H1 (cell line): ENCODE measurements around the gene ZNF135. TPM values are rescaled to one million over a fixed set of nuclear protein-coding genes. Genes with fewer than 3 reads are reported as not detected.

Source experiments
- CTCF ChIA-PET: fragments of 300-600 bp; sonication (Branson Sonifier 250); formaldehyde crosslinking; loops from one replicate; lab custom pipeline; 2021; ENCODE audit not compliant: partially characterized antibody; lab: Charles Lee
- POLR2A ChIA-PET: fragments of 300-600 bp; sonication (Branson Sonifier 250); formaldehyde crosslinking; loops from one replicate; lab custom pipeline; 2021; ENCODE audit warnings: inconsistent platforms; ENCODE audit not compliant: partially characterized antibody; lab: Charles Lee
- DNase-seq, 2 experiments: peaks; one replicate each; pipeline versions ENCODE4 v3.0.0 to v3.0.0-alpha.2; 2010 to 2022; ENCODE audit warnings: low spot score in 2 of 2, low read depth in 1 of 2, mixed read lengths in 1 of 2
- FAIRE-seq: peaks from 2 replicates; lab custom pipeline; 2011; peaks lifted over from hg19 to GRCh38; lab: Jason Lieb, UNC
- H2AFZ ChIP-seq: 2 replicates; pipeline ENCODE4 v1.8.1; 2012; ENCODE audit warnings: low read length, inconsistent platforms
- H2AK5ac ChIP-seq: 2 replicates; pipeline ENCODE4 v1.6.1; 2013; ENCODE audit warnings: low read depth, low read length
- H2BK120ac ChIP-seq: replicated peaks from 2 replicates; pipeline ENCODE3; 2013; ENCODE audit warnings: low read depth, low read length, inconsistent platforms
- H2BK12ac ChIP-seq: 2 replicates; pipeline ENCODE4 v1.6.1; 2013; ENCODE audit warnings: low read depth, low read length
- H2BK15ac ChIP-seq: 2 replicates; pipeline ENCODE4 v1.6.1; 2013; ENCODE audit warnings: low read length
- H2BK20ac ChIP-seq: 2 replicates; pipeline ENCODE4 v1.6.1; 2013; ENCODE audit warnings: low read length
- H2BK5ac ChIP-seq: 2 replicates; pipeline ENCODE4 v1.6.1; 2013; ENCODE audit warnings: low read depth, low read length
- H3K14ac ChIP-seq: 2 replicates; pipeline ENCODE4 v1.6.1; 2013; ENCODE audit warnings: inconsistent platforms; ENCODE audit not compliant: insufficient read length
- H3K18ac ChIP-seq: 2 replicates; pipeline ENCODE4 v1.6.1; 2013; ENCODE audit warnings: low read length; ENCODE audit errors: extremely low read depth
- H3K23ac ChIP-seq: 2 replicates; pipeline ENCODE4 v1.6.1; 2013; ENCODE audit warnings: inconsistent platforms; ENCODE audit not compliant: insufficient read length
- H3K23me2 ChIP-seq: 2 replicates; pipeline ENCODE4 v1.6.1; 2013; ENCODE audit warnings: low read depth, low read length
- H3K27ac ChIP-seq: 2 replicates; pipeline ENCODE4 v1.6.1; 2011; ENCODE audit warnings: low read depth, low read length, inconsistent platforms
- H3K27me3 ChIP-seq, 4 experiments: replicated peaks in 1 of 4; 1 replicate in 1 of 4; 2 replicates in 3 of 4; pipeline versions ENCODE4 v1.6.1 to v1.8.1; 2011 to 2013; ENCODE audit warnings: low read length in 3 of 4, mild to moderate bottlenecking in 3 of 4, inconsistent platforms in 2 of 4, mixed read lengths in 2 of 4, moderate library complexity in 1 of 4; ENCODE audit not compliant: control insufficient read depth in 3 of 4, insufficient read depth in 3 of 4; ENCODE audit errors: extremely low read depth in 1 of 4
- H3K36me3 ChIP-seq, 4 experiments: 2 replicates each; pipeline versions ENCODE4 v1.6.1 to v1.8.1; 2011 to 2013; ENCODE audit warnings: mild to moderate bottlenecking in 4 of 4, low read length in 3 of 4, moderate library complexity in 2 of 4, control low read depth in 1 of 4, inconsistent platforms in 1 of 4; ENCODE audit not compliant: insufficient read depth in 4 of 4, control insufficient read depth in 2 of 4
- H3K4ac ChIP-seq: replicated peaks from 2 replicates; pipeline ENCODE3; 2013; ENCODE audit warnings: low read length, low read depth, mixed read lengths, inconsistent platforms; ENCODE audit not compliant: insufficient read length
- H3K4me1 ChIP-seq, 4 experiments: replicated peaks in 1 of 4; 1 replicate in 1 of 4; 2 replicates in 3 of 4; pipeline versions ENCODE4 v1.6.1 to v1.8.1; 2011 to 2013; ENCODE audit warnings: low read length in 3 of 4, inconsistent platforms in 2 of 4, mixed read lengths in 1 of 4; ENCODE audit not compliant: insufficient read depth in 4 of 4, control insufficient read depth in 3 of 4
- H3K4me2 ChIP-seq, 2 experiments: 2 replicates each; pipeline versions ENCODE4 v1.6.1 to v1.8.1; 2011 to 2013; ENCODE audit warnings: low read depth in 2 of 2, low read length in 2 of 2, control low read depth in 1 of 2, inconsistent platforms in 1 of 2, mild to moderate bottlenecking in 1 of 2; ENCODE audit not compliant: insufficient read depth in 1 of 2
- H3K4me3 ChIP-seq, 4 experiments: fragments of 200-600, 300-600 bp in 1 of 4; sonication (generic), shearing (Covaris generic), sonication (Bioruptor Twin) in 1 of 4; 2 replicates each; pipeline versions ENCODE4 v1.5.1 to v1.8.1; 2011 to 2016; ENCODE audit warnings: low read length in 4 of 4, low read depth in 3 of 4, control low read depth in 2 of 4, inconsistent platforms in 2 of 4, mild to moderate bottlenecking in 2 of 4, mixed read lengths in 1 of 4, moderate library complexity in 1 of 4; ENCODE audit not compliant: insufficient read depth in 2 of 4; ENCODE audit errors: extremely low read depth in 1 of 4
- H3K56ac ChIP-seq: replicated peaks from 2 replicates; pipeline ENCODE3; 2013; ENCODE audit warnings: low read depth, mild to moderate bottlenecking, mixed read lengths, low read length, inconsistent platforms; ENCODE audit not compliant: insufficient read length
- H3K79me1 ChIP-seq: 2 replicates; pipeline ENCODE4 v1.6.1; 2013; ENCODE audit warnings: low read depth, low read length, control low read depth
- H3K79me2 ChIP-seq, 2 experiments: 2 replicates each; pipeline versions ENCODE4 v1.6.1 to v1.8.1; 2012 to 2013; ENCODE audit warnings: low read length in 2 of 2, mild to moderate bottlenecking in 2 of 2, inconsistent platforms in 1 of 2; ENCODE audit not compliant: insufficient read depth in 2 of 2, control insufficient read depth in 1 of 2
- H3K9ac ChIP-seq, 4 experiments: replicated peaks in 1 of 4; 1 replicate in 1 of 4; 2 replicates in 3 of 4; pipeline versions ENCODE4 v1.6.1 to v1.8.1; 2011 to 2013; ENCODE audit warnings: low read depth in 3 of 4, low read length in 3 of 4, control low read depth in 2 of 4, mild to moderate bottlenecking in 2 of 4, moderate library complexity in 2 of 4, inconsistent platforms in 1 of 4; ENCODE audit errors: extremely low read depth in 1 of 4
- H3K9me3 ChIP-seq, 2 experiments: 2 replicates each; pipeline versions ENCODE4 v1.6.1 to v1.8.1; 2012 to 2013; ENCODE audit warnings: mild to moderate bottlenecking in 2 of 2, moderate library complexity in 2 of 2, control low read depth in 1 of 2, inconsistent platforms in 1 of 2, low read depth in 1 of 2, low read length in 1 of 2, mixed read lengths in 1 of 2; ENCODE audit not compliant: insufficient read depth in 2 of 2
- H4K20me1 ChIP-seq, 2 experiments: replicated peaks in 1 of 2; 2 replicates each; pipeline versions ENCODE3 to v1.8.1; 2011 to 2013; ENCODE audit warnings: inconsistent platforms in 2 of 2, low read length in 2 of 2, mild to moderate bottlenecking in 1 of 2; ENCODE audit not compliant: insufficient read depth in 2 of 2, control insufficient read depth in 1 of 2
- H4K5ac ChIP-seq: 2 replicates; pipeline ENCODE4 v1.6.1; 2013; ENCODE audit warnings: low read length, low read depth, mixed read lengths, inconsistent platforms; ENCODE audit not compliant: insufficient read length
- H4K8ac ChIP-seq: 2 replicates; pipeline ENCODE4 v1.8.0; 2013; ENCODE audit warnings: mild to moderate bottlenecking, moderate library complexity, low read length, inconsistent platforms; ENCODE audit not compliant: insufficient read depth; ENCODE audit errors: extremely low read depth
- H4K91ac ChIP-seq: replicated peaks from 2 replicates; pipeline ENCODE3; 2013; ENCODE audit warnings: low read length, mixed read lengths, inconsistent platforms; ENCODE audit not compliant: insufficient read length
- EP300 ChIP-seq, 2 experiments: IDR thresholded peaks; 1 replicate in 1 of 2; 2 replicates in 1 of 2; pipeline ENCODE4 v1.6.1; 2011 to 2012; ENCODE audit warnings: low read depth in 2 of 2, low read length in 2 of 2, mild to moderate bottlenecking in 2 of 2, borderline replicate concordance in 1 of 2, inconsistent platforms in 1 of 2, moderate library complexity in 1 of 2
- KDM1A ChIP-seq: fragments of 200-600, 300-600 bp; sonication (generic); IDR thresholded peaks from 2 replicates; pipeline ENCODE4 v1.7.1; 2016; ENCODE audit warnings: mild to moderate bottlenecking, low read length, borderline replicate concordance
- MAX ChIP-seq: IDR thresholded peaks from 2 replicates; pipeline ENCODE4 v1.6.1; 2012; ENCODE audit warnings: inconsistent platforms
- POLR2A ChIP-seq, 2 experiments: IDR thresholded peaks; 1 replicate in 1 of 2; 2 replicates in 1 of 2; pipeline ENCODE4 v1.6.1; 2011; ENCODE audit warnings: low read depth in 2 of 2, low read length in 2 of 2, mild to moderate bottlenecking in 2 of 2; ENCODE audit errors: control extremely low read depth in 1 of 2
- POLR2AphosphoS5 ChIP-seq: IDR thresholded peaks from 2 replicates; pipeline ENCODE4 v1.6.1; 2011; ENCODE audit warnings: low read depth, low read length
- SUZ12 ChIP-seq: fragments of 200-600 bp; sonication (generic); IDR thresholded peaks from 2 replicates; pipeline ENCODE4 v1.6.1; 2012; ENCODE audit warnings: mild to moderate bottlenecking, inconsistent platforms, low read length, moderate library complexity, mixed read lengths
- TAF7 ChIP-seq: optimal IDR thresholded peaks from 2 replicates; pipeline ENCODE3; 2011; ENCODE audit warnings: low read depth, mild to moderate bottlenecking, inconsistent platforms, low read length, moderate library complexity, borderline replicate concordance
- WGBS, 2 experiments: shearing (Covaris generic) in 1 of 2; methylation state at CpG; one replicate each; pipeline versions ENCODE4 v1.1.6 to v1.1.7; 2013 to 2015; ENCODE audit warnings: low lambda C conversion rate in 2 of 2, mixed read lengths in 2 of 2, inconsistent platforms in 1 of 2, low coverage in 1 of 2, missing lambda C conversion rate in 1 of 2; ENCODE audit not compliant: insufficient replicate concordance in 2 of 2, insufficient coverage in 1 of 2, insufficient read length in 1 of 2; ENCODE audit errors: extremely low coverage in 1 of 2, missing lambda C conversion rate in 1 of 2; 5-methylcytosine and 5-hydroxymethylcytosine counted together
- polyA plus RNA-seq, 7 experiments: library from polyadenylated mRNA; depleted of rRNA in 3 of 7; stranded (reverse) in 5 of 7; unstranded in 2 of 7; fragments of >200 nt in 5 of 7; fragments of 200-250 nt in 2 of 7; gene quantifications; 1 replicate in 5 of 7; 2 replicates in 1 of 7; 4 replicates in 1 of 7; pipeline versions ENCODE4 v1.2.1 to v1.2.3, GENCODE V29; 2011 to 2013; ENCODE audit warnings: missing spikeins in 2 of 7, mixed read lengths in 2 of 7
- total RNA-seq: library from RNA; stranded (reverse); fragmentation: NEBNext Ultra II Directional; extraction: Animal tissue kit (Norgen Biotek cat#: 25700); gene quantifications from 2 replicates; pipeline ENCODE4 v1.2.1, GENCODE V29; 2021

ZNF135 gene
- total and polyA plus RNA-seq, 2 of the 8 experiments (the other 6 are each of a cell fraction or from before 2014, with no cell fraction given) = 5.2 to 7.9 TPM

- peaks cover 4% of the 10 kb centered on the region; the same call in 1 of the 2 replicates for H3K79me1 ChIP-seq
- ChIA-PET POLR2A (interaction anchor here (0.8 to 3.1 kb wide), 17 partner anchors 10 to 96 kb away, joined by 3 to 23 read pairs (median 5); partner anchors contain the start of genes ZNF135, ZNF329, ZNF606 and ZSCAN1), CTCF (interaction anchor here (0.8 to 2.1 kb wide), 5 partner anchors 22 to 75 kb away, joined by 3 to 7 read pairs (median 4); partner anchors contain the start of gene ZNF329)
- peak overlapping the region; percentile 8 to 95 (median 90) for H3K9ac ChIP-seq
- H4K8ac ChIP-seq = peak overlapping the region; percentile 96; the same call in 1 of the 2 replicates
- no peak overlapping the region for H2BK120ac ChIP-seq
- H3K9me3 ChIP-seq = peaks cover 12 to 17% of the 10 kb centered on the region in 2 experiments; a peak in 3 of 4 replicates
- no peaks in the 10 kb centered on the region for H3K27me3 ChIP-seq
- peak overlapping the region; percentile 69 to 76 for H3K4me2 ChIP-seq
- no peak overlapping the region for H3K14ac ChIP-seq
- TF ChIP-seq POLR2A (IDR thresholded peaks at IDR 0.05; ENCODE audit: control extremely low read depth in 1 of 2, low read depth in 2 of 2, low read length in 2 of 2) (peak in 1 of 2 experiments; percentile 21; a peak in 2 of 3 replicates), MAX (no peak), KDM1A (peak; percentile 58; the same call in 1 of the 2 replicates), SUZ12 (no peak), TAF7 (peak; percentile 9), POLR2AphosphoS5 (peak; percentile 78), EP300 (IDR thresholded peaks at IDR 0.05; ENCODE audit: borderline replicate concordance in 1 of 2, low read depth in 2 of 2, low read length in 2 of 2) (no peak)
- no peaks in the 10 kb centered on the region for H3K36me3 ChIP-seq
- peaks cover 2% of the 10 kb centered on the region; the same call in 1 of the 2 replicates for H3K23me2 ChIP-seq
- H3K23ac ChIP-seq = no peak overlapping the region
- peak overlapping the region; percentile 95; the same call in 1 of the 2 replicates for H2AK5ac ChIP-seq
- peak overlapping the region; percentile 99; the same call in 1 of the 2 replicates for H2BK12ac ChIP-seq
- peak overlapping the region; percentile 89; the same call in 1 of the 2 replicates for H2BK5ac ChIP-seq
- peak overlapping the region; percentile 81; the same call in 1 of the 2 replicates for H2AFZ ChIP-seq
- WGBS, 2 experiments = 43% methylated on average over 2 of the region's 2 CpGs; no CpG with 5 or more reads in 1 of the 2 experiments
- H3K56ac ChIP-seq = no peak overlapping the region
- no peak for FAIRE-seq
- no peaks in the 10 kb centered on the region for H4K20me1 ChIP-seq
- no peak overlapping the region for H3K4ac ChIP-seq
- no peak overlapping the region for H2BK15ac ChIP-seq
- no peak overlapping the region for H2BK20ac ChIP-seq
- no peak overlapping the region for H4K91ac ChIP-seq
- H3K27ac ChIP-seq = peak overlapping the region; percentile 94
- no peak for DNase-seq
- H3K79me2 ChIP-seq = peaks cover 0 to 16% of the 10 kb centered on the region in 2 experiments; a peak in 1 of 4 replicates
- H3K4me1 ChIP-seq = peaks cover 0 to 5% (median 4%) of the 10 kb centered on the region in 4 experiments; a peak in 5 of 7 replicates
- H3K18ac ChIP-seq = no peak overlapping the region
- peak overlapping the region; percentile 37 to 99 (median 52); a peak in 7 of 8 replicates for H3K4me3 ChIP-seq
- H4K5ac ChIP-seq = no peak overlapping the region
Observed at GRCh38 chr19:58098682-58098998, 39.6 kb downstream of the ZNF135 start.
